ENCODE data around the gene CEP131. TPM values are rescaled to one million over a fixed set of nuclear protein-coding genes. Genes with fewer than 3 reads are reported as not detected.

The CEP131 gene
- total and polyA plus RNA-seq, 2 donors (not counting 3 experiments of a cell fraction or from before 2014, with no cell fraction given): 5.3 to 17.9 TPM

DNA sequence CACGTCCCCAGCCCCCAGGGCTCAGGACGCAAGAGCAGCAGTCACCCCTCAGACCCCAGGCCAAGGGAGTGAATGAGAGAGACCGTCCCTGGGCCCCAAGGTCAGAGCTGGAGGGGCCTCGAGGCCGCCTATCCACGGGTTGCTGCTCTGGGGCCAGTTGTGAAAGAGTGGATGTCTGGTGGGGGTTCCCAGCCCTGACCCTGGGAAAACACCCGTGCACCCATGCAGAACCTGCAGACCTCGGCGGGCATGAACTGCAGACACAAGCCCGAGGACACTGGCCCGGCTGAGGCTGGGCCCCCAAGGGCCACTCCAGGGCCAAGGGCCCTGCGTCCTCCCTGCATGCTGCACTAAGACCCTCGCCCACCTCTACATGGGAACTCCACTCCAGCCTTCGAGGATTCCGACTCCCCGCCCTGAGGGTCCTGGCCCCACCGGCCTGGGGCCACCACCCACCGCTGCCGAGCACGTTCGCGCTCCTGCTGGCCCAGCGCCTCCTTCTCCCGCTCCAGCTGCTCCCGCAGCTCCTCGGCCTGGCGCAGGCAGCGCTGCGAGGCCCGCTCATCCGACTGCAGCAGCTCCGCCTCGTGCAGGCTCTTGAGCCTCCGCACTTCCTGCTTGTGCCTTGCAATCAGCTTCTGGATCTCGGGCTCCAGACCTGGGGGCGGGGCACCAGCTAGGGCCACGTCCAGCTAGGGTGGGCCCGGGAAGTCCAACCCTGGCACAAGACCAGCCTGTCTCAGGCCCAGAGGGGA is 29.1 kb downstream of the CEP131 start:
- no peak overlapping the region for H3K4me3 ChIP-seq (replicated peaks in 1 of 3; ENCODE audit: insufficient read depth in 1 of 3, low read depth in 1 of 3, low read length in 3 of 3)
- dilution Hi-C loops (cut with MboI; ENCODE audit: extremely low pct_ligation_motif_present, low sequenced_read_pairs): no loop called here
- POLR2A ChIA-PET: no interaction called here
- DNase-seq (ENCODE audit: low read depth, low spot score) (no peak), FAIRE-seq (no peak)
- no TSS peak for BruUV-seq (replicated peaks)
- intact Hi-C loops (cut with micrococcal nuclease): no loop called here
- no peak overlapping the region for H3K27ac ChIP-seq (ENCODE audit: insufficient read depth, low read depth, low read length)
- no peaks in the 10 kb centered on the region for H3K27me3 ChIP-seq (ENCODE audit: control insufficient read depth in 2 of 2, insufficient read depth in 2 of 2, low read length in 2 of 2)
- H3K4me1 ChIP-seq (ENCODE audit: control insufficient read depth, extremely low read depth, insufficient read depth, low read length): no peaks in the 10 kb centered on the region
- no peaks in the 10 kb centered on the region for H4K20me1 ChIP-seq (replicated peaks; ENCODE audit: control insufficient read depth, extremely low read depth, insufficient read depth, low read length)
- peaks cover 0 to 7% of the 10 kb centered on the region in 2 experiments for H3K36me3 ChIP-seq (ENCODE audit: control insufficient read depth in 2 of 2, extremely low read depth in 1 of 2, insufficient read depth in 2 of 2, low read length in 2 of 2)
- no peaks in the 10 kb centered on the region for H3K9me3 ChIP-seq (replicated peaks; ENCODE audit: control insufficient read depth, insufficient read depth, low read length)
- no peaks in the 10 kb centered on the region for H3K79me2 ChIP-seq (ENCODE audit: control insufficient read depth, insufficient read depth, low read length)
- no peak overlapping the region for H2AFZ ChIP-seq (ENCODE audit: low read depth, low read length)
- CTCF ChIA-PET: no interaction called here
- TF ChIP-seq, protein P1, sequence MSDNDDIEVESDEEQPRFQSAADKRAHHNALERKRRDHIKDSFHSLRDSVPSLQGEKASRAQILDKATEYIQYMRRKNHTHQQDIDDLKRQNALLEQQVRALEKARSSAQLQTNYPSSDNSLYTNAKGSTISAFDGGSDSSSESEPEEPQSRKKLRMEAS (IDR thresholded peaks at IDR 0.05; ENCODE audit: insufficient read depth, insufficient read length): no peak
- TF ChIP-seq FOS (IDR thresholded peaks at IDR 0.05; ENCODE audit: borderline replicate concordance, insufficient read depth, low read length) (no peak), POLR2AphosphoS5 (IDR thresholded peaks at IDR 0.05; ENCODE audit: insufficient read depth, low read depth, low read length) (no peak), JUN (IDR thresholded peaks at IDR 0.05; ENCODE audit: borderline replicate concordance, insufficient read depth, insufficient read length, low read depth) (no peak), GATA2 (IDR thresholded peaks at IDR 0.05; ENCODE audit: insufficient read depth, insufficient read length, low read depth, low read length) (no peak), CTCF (IDR thresholded peaks at IDR 0.05; ENCODE audit: extremely low read depth in 1 of 2, insufficient read depth in 1 of 2, low read depth in 1 of 2, low read length in 2 of 2) (no peak), POLR2A (IDR thresholded peaks at IDR 0.05; ENCODE audit: low read depth, low read length) (no peak), EZH2 (IDR thresholded peaks at IDR 0.05; ENCODE audit: borderline replicate concordance, low read depth, low read length, severe bottlenecking) (no peak), MYC (IDR thresholded peaks at IDR 0.05; ENCODE audit: low read depth, low read length) (no peak)
- no peak overlapping the region for H3K4me2 ChIP-seq (ENCODE audit: insufficient read depth, low read length)
- no peaks in the 10 kb centered on the region for H3K9me1 ChIP-seq (replicated peaks; ENCODE audit: control insufficient read depth, extremely low read depth, insufficient read depth, low read length)
- no peak overlapping the region for H3K9ac ChIP-seq (replicated peaks; ENCODE audit: extremely low read depth, insufficient read depth, low read length)
